ENCODE data around the gene E2F7. TPM values are rescaled to one million over a fixed set of nuclear protein-coding genes. Genes with fewer than 3 reads are reported as not detected.

E2F7 gene
- total and polyA plus RNA-seq, 2 donors (not counting 3 experiments of a cell fraction or from before 2014, with no cell fraction given): 4.7 to 19.8 TPM

GRCh38 chr12:76998908-76999556 is 66.3 kb downstream of the E2F7 start:
- no peaks in the 10 kb centered on the region for H3K9me3 ChIP-seq (replicated peaks; ENCODE audit: control insufficient read depth, insufficient read depth, low read length)
- DNase-seq (ENCODE audit: low read depth, low spot score) (no peak), FAIRE-seq (no peak)
- no peaks in the 10 kb centered on the region for H4K20me1 ChIP-seq (replicated peaks; ENCODE audit: control insufficient read depth, extremely low read depth, insufficient read depth, low read length)
- intact Hi-C loops (cut with micrococcal nuclease): no loop called here
- TF ChIP-seq MYC (IDR thresholded peaks at IDR 0.05; ENCODE audit: low read depth, low read length) (no peak), POLR2A (IDR thresholded peaks at IDR 0.05; ENCODE audit: low read depth, low read length) (no peak), POLR2AphosphoS5 (IDR thresholded peaks at IDR 0.05; ENCODE audit: insufficient read depth, low read depth, low read length) (no peak), CTCF (IDR thresholded peaks at IDR 0.05; ENCODE audit: extremely low read depth in 1 of 2, insufficient read depth in 1 of 2, low read depth in 1 of 2, low read length in 2 of 2) (no peak), GATA2 (IDR thresholded peaks at IDR 0.05; ENCODE audit: insufficient read depth, insufficient read length, low read depth, low read length) (no peak), EZH2 (IDR thresholded peaks at IDR 0.05; ENCODE audit: borderline replicate concordance, low read depth, low read length, severe bottlenecking) (no peak), MAX (IDR thresholded peaks at IDR 0.05; ENCODE audit: insufficient read depth, insufficient read length) (no peak), JUN (IDR thresholded peaks at IDR 0.05; ENCODE audit: borderline replicate concordance, insufficient read depth, insufficient read length, low read depth) (no peak), FOS (IDR thresholded peaks at IDR 0.05; ENCODE audit: borderline replicate concordance, insufficient read depth, low read length) (no peak)
- no peak overlapping the region for H3K4me3 ChIP-seq (replicated peaks in 1 of 3; ENCODE audit: insufficient read depth in 1 of 3, low read depth in 1 of 3, low read length in 3 of 3)
- no peaks in the 10 kb centered on the region for H3K79me2 ChIP-seq (ENCODE audit: control insufficient read depth, insufficient read depth, low read length)
- ChIA-PET POLR2A (no interaction called here), CTCF (interaction anchor here (5.7 kb wide), 1 partner anchor 12 kb away, joined by 38 read pairs; no protein-coding TSS in a partner anchor)
- no peak overlapping the region for H2AFZ ChIP-seq (ENCODE audit: low read depth, low read length)
- no TSS peak for BruUV-seq (replicated peaks)
- no peak overlapping the region for H3K4me2 ChIP-seq (ENCODE audit: insufficient read depth, low read length)
- H3K9ac ChIP-seq (replicated peaks; ENCODE audit: extremely low read depth, insufficient read depth, low read length): no peak overlapping the region
- no peaks in the 10 kb centered on the region for H3K4me1 ChIP-seq (ENCODE audit: control insufficient read depth, extremely low read depth, insufficient read depth, low read length)
- dilution Hi-C loops (cut with MboI; ENCODE audit: extremely low pct_ligation_motif_present, low sequenced_read_pairs): no loop called here
- H3K36me3 ChIP-seq (ENCODE audit: control insufficient read depth in 2 of 2, extremely low read depth in 1 of 2, insufficient read depth in 2 of 2, low read length in 2 of 2): no peaks in the 10 kb centered on the region
- H3K9me1 ChIP-seq (replicated peaks; ENCODE audit: control insufficient read depth, extremely low read depth, insufficient read depth, low read length): no peaks in the 10 kb centered on the region
- peaks cover 0 to 21% of the 10 kb centered on the region in 2 experiments for H3K27me3 ChIP-seq (ENCODE audit: control insufficient read depth in 2 of 2, insufficient read depth in 2 of 2, low read length in 2 of 2)
- H3K27ac ChIP-seq (ENCODE audit: insufficient read depth, low read depth, low read length): no peak overlapping the region
